Measurements from ENCODE around the gene OPN4. TPM values are rescaled to one million over a fixed set of nuclear protein-coding genes. Genes with fewer than 3 reads are reported as not detected.

Gene OPN4
- total RNA-seq, 2 donors from 2014 or later = not detected

DNA sequence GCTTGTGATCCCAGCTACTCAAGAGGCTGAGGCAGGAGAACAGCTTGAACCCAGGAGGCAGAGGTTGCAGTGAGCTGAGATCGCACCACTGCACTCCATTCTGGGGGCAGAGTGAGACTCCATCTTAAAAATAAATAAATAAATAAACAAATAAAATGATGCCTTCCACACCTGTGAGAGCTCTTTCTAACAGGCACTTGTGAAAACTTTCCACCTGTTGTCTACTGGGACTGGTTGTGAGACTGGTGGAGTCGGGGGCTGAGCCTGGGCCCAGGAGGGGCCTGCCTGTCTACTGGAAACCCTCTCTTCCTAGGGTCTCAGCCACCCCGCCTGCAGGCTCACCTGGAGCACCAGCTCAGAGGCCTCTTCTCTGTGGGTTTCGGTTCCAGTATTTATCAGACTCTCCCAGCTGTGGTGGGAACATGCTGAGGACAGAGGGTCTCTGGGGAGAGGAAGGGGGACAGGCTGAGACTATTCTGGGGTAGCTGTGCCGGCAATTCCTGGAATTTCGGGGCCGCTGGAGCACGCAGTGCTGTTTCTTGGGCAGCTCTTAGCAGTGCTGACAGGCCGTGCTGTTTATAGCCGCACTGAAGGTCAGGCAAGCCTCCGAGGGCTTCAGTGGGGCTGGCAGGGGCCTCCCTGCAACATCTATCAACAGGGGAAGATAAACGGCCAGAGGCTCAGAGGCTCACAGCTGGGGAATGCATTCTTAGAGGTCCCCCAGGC lies 17.8 kb downstream of the OPN4 start:
- DNase-seq (ENCODE audit: low spot score) = peak; percentile 89

DNA sequence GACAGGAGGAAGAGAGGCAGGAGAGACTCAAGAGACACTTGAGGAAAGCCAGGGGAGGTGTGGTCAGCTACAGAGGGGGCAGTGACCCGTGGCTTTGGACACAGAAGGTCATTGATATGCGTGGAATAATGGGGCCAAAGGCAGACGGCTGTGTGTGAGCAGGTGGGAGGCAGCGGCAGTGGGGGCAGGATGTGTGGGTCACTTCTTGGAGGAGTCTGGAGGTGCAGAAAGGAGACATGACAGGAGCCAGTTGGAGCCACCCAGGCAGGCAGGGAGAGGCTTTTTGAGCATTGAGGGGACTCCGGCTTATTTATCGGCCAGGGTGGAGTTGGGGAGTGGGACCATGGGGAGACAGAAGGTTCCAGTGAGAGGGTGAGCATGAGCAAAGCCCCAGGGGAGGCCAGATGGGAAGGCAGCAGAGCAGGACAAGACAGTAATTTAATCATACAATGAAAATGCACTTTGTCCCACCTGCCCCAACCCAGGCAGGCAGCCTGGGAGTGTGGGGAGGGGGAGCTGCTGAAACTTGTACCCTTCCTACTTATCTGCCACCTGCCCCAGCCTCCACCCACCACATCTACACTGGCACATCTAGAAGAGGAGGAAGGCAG lies 19.0 kb downstream of the OPN4 start:
- DNase-seq (ENCODE audit: low spot score) = no peak
- intact Hi-C loops (cut with DNase I) = no loop called here

More for the DNA sequence above, 17.8 kb downstream of the OPN4 start:
- intact Hi-C loops (cut with DNase I) = no loop called here

DNA sequence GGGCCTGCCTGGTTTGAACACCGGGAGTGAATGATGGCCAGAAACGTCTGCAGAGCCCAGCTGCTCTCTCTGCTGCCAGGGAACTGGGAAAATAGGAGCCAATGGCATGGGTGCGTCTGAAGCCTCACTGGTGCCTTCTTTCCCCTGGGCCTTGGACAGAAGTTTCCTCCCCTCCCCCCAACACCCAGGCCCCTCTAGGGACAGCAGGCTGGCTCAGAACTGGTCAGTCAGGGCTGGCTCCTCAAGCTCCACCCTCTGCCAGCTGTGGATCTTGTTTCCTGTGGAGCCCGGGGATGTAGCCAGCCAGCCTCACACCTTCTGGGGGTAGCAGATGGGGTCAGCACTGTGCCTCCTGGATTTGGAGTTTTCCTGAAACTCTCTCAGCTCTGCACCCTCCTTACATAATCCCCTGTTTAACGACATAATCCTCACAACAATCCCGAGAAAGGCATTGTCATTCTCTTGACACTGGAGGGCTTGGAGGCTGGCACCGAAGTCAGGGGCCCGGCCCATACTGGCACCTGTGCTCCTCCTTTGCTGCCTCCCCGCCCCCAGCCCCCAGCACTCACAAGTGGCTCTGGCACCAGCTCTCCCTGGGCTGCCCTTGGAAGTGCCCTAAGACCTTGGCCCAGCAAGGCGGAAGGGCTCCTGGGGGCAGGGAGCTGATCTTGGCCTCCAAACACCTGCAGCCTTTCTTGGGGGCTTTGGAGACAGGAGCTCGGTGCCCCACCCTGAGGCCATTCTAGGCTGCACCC lies 19.7 kb downstream of the OPN4 start:
- no peak for DNase-seq (ENCODE audit: low spot score)
- intact Hi-C loops (cut with DNase I) = no loop called here

DNA sequence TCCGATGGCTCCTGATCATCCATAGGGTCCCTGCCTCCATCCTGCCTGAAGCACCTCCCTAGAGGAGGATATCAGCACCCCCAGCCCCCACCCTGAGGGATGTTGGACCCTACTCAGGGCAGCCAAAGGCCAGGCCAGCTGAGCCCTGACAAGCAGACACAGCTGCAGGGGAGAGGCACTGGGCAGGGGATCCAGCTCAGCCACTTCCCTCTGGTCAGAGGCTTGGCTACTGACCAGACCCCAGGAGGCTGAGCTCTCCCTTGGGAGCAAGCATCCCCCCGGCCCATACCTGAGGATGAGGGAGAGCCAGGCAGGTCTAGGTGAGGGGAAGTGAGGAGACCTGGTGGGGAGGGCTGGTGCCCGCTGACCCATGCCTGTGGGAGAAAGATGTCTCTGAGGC lies 20.6 kb downstream of the OPN4 start:
- intact Hi-C loops (cut with DNase I) = no loop called here
- no peak for DNase-seq (ENCODE audit: low spot score)

GRCh38 chr10:86677374-86677773 lies 23.0 kb downstream of the OPN4 start:
- no peak for DNase-seq (ENCODE audit: low spot score)
- intact Hi-C loops (cut with DNase I) = no loop called here

- intact Hi-C loops (cut with DNase I) = no loop called here
- DNase-seq (ENCODE audit: low spot score) = no peak
These were observed 24.8 kb downstream of the OPN4 start for GRCh38 chr10:86678999-86679792.

DNA sequence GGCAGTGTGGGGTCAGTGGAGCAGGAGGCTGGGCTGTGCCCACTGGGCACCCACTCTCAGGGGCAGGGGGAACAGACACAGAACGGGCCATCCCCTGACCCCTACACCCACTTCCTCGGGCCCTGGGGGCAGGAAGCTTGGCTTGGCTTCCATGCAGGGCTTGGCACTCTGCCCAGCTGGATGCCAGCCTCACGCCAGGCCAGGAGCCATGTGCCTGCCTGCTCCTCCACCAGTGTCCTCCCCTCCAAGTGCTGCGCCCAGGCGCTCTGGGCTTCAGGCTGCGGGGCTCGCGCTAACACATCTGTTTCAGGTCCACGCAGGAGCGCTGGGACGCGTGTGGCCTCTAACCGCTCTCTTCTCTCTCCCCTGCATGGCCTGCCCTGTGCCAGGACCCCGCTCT lies 26.7 kb downstream of the OPN4 start:
- no peak for DNase-seq (ENCODE audit: low spot score)
- intact Hi-C loops (cut with DNase I) = no loop called here

DNA sequence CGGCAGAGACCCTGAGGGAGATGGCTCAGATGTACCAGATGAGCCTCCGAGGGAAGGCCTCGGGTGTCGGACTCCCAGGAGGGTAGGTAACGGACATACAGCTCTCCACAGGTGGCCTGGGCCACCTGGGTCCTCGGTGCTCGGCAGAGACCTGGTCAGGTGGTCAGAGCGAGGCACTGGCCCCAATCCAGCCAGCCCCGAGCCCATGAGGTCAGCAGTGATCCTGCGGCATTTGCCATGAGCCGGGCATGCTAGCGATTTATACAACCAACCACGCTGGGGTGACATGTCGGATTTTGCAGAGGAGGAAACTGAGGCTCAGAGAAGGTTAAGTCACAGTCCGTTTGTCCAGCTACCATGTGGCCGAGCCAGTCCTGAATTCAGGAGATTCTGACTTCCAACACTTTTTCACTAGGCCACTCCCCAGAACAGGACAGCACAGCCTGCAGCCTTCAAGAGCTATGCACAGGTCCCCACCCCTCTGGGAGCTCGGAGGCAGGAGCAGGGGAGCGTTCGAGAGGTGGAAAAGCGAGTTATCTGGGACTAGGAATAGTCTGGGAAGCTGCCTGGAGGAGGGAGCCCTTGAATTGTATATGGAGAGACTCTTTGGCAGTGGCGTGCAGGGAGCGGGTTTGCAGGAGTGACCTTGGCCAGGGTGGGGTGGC lies 27.5 kb downstream of the OPN4 start:
- intact Hi-C loops (cut with DNase I) = no loop called here
- no peak for DNase-seq (ENCODE audit: low spot score)

GRCh38 chr10:86682675-86683074 lies 28.3 kb downstream of the OPN4 start:
- intact Hi-C loops (cut with DNase I) = no loop called here
- no peak for DNase-seq (ENCODE audit: low spot score)

GRCh38 chr10:86684331-86685097 lies 30.2 kb downstream of the OPN4 start:
- intact Hi-C loops (cut with DNase I) = no loop called here
- DNase-seq (ENCODE audit: low spot score) = no peak

GRCh38 chr10:86685416-86685815 lies 31.1 kb downstream of the OPN4 start:
- intact Hi-C loops (cut with DNase I) = no loop called here
- no peak for DNase-seq (ENCODE audit: low spot score)

GRCh38 chr10:86685893-86686632 lies 31.7 kb downstream of the OPN4 start:
- intact Hi-C loops (cut with DNase I) = no loop called here
- DNase-seq (ENCODE audit: low spot score) = no peak

DNA sequence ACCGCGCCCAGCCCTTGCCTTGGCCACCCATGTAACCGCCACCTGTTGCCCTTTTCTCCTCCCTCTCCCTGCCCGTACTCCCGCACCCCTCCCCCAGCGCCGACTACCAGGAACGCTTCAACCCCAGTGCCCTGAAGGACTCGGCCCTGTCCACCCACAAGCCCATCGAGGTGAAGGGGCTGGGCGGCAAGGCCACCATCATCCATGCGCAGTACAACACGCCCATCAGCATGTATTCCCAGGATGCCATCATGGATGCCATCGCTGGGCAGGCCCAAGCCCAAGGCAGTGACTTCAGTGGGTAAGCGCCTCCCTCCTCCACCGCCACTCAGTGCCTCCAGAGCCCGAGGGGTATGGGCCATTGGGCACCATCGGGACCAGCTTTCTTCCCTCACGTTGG lies 32.6 kb downstream of the OPN4 start:
- DNase-seq (ENCODE audit: low spot score) = no peak
- intact Hi-C loops (cut with DNase I) = no loop called here

DNA sequence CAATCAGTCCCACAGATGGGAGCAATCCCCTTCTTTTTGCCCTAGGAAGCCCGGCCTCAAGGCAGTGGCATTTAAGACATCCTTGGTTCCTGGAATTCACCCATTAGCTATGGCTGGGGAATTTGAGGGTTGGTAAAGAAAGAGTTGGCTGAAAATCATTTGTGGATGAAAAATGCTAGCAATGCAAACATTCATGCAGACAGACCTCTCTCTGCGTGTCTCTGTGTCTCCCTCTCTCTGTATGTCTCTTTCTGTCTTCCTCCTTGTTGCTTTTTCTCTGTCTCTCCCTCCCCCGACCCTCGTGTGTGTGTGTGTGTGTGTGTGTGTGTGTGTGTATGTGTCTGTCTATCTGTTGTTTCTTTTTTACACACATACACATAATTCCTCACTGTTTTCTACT lies 33.4 kb downstream of the OPN4 start:
- no peak for DNase-seq (ENCODE audit: low spot score)

GRCh38 chr10:86688398-86688921 lies 34.1 kb downstream of the OPN4 start:
- DNase-seq (ENCODE audit: low spot score) = no peak
- intact Hi-C loops (cut with DNase I) = no loop called here

More for the DNA sequence above, 33.4 kb downstream of the OPN4 start:
- intact Hi-C loops (cut with DNase I) = no loop called here

DNA sequence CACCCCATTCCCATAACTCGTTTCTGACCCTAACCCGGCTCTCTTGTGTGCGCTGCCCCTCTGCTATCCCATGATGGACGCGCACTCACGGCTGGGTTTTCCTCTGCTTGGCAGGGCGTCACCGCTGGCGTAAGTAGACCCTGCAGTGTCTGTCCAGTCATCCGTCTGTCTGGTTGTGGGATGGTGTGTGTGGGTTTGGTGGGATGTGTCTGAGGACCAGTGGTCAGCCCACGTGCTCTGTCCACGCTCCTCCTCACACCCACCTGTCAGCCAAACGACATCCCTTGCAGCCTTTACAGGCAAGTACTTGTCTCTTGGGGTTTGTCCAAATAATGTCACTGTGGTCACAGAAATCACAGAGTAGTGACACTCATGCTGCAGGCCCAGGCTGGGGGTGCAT lies 34.8 kb downstream of the OPN4 start:
- intact Hi-C loops (cut with DNase I) = no loop called here
- no peak for DNase-seq (ENCODE audit: low spot score)

- intact Hi-C loops (cut with DNase I) = loop anchor here (5.0 kb wide), 2 partner anchors 207 to 212 kb away; no protein-coding TSS in a partner anchor
- no peak for DNase-seq (ENCODE audit: low spot score)
These were observed 35.9 kb downstream of the OPN4 start for GRCh38 chr10:86690231-86690630.

Measured in posterior vena cava (tissue), 2 donors.